IMR-90 (cell line): ENCODE data around the gene SCN4A. TPM values are rescaled to one million over a fixed set of nuclear protein-coding genes. Genes with fewer than 3 reads are reported as not detected.

Source experiments
- ATAC-seq: fragments of 200-7000 bp; cut with Tn5 transposase; 2 replicates; pipeline ENCODE4 v1.9.1; 2020; ENCODE audit warnings: low read depth, mild to moderate bottlenecking, moderate library complexity
- BruUV-seq: library from RNA; stranded (reverse); fragments of 400-500 nt; replicated peaks from 2 replicates; lab custom pipeline; 2021; lab: Mats Ljungman, UMichigan
- CTCF ChIA-PET: fragments of 300-600 bp; formaldehyde crosslinking; extraction: SDS; loops from one replicate; lab custom pipeline; 2021; ENCODE audit warnings: antibody characterized with exemption; lab: Yijun Ruan, JAX
- POLR2A ChIA-PET: fragments of 300-600 bp; sonication (Branson Sonifier 250); formaldehyde crosslinking; loops from one replicate; lab custom pipeline; 2022; ENCODE audit warnings: antibody characterized with exemption; ENCODE audit not compliant: unreplicated experiment; lab: Charles Lee
- DNase-seq: peaks from one replicate; pipeline ENCODE4 v3.0.0; 2013
- H2AFZ ChIP-seq: replicated peaks from 2 replicates; pipeline ENCODE3; 2013; ENCODE audit warnings: low read length, mild to moderate bottlenecking; ENCODE audit not compliant: poor library complexity
- H2AK5ac ChIP-seq: 2 replicates; pipeline ENCODE4 v1.6.1; 2013; ENCODE audit warnings: low read depth, low read length, inconsistent platforms
- H2AK9ac ChIP-seq: replicated peaks from 2 replicates; pipeline ENCODE3; 2013; ENCODE audit warnings: mild to moderate bottlenecking, low read depth, low read length, moderate library complexity; ENCODE audit not compliant: poor library complexity
- H2BK120ac ChIP-seq: 2 replicates; pipeline ENCODE4 v1.6.1; 2013; ENCODE audit warnings: low read depth, low read length, inconsistent platforms
- H2BK15ac ChIP-seq: 3 replicates; pipeline ENCODE4 v1.6.1; 2013; ENCODE audit warnings: low read depth, low read length, inconsistent platforms
- H2BK20ac ChIP-seq: 2 replicates; pipeline ENCODE4 v1.6.1; 2013; ENCODE audit warnings: low read depth, mild to moderate bottlenecking, inconsistent platforms, low read length, moderate library complexity
- H2BK5ac ChIP-seq: 2 replicates; pipeline ENCODE4 v1.6.1; 2013; ENCODE audit warnings: mild to moderate bottlenecking, low read depth, low read length, inconsistent platforms; ENCODE audit not compliant: poor library complexity, severe bottlenecking
- H3K14ac ChIP-seq: replicated peaks from 2 replicates; pipeline ENCODE4 v1.6.1; 2013; ENCODE audit warnings: low read depth, low read length, inconsistent platforms
- H3K18ac ChIP-seq: 2 replicates; pipeline ENCODE4 v1.6.1; 2013; ENCODE audit warnings: low read depth, low read length, control low read depth
- H3K23ac ChIP-seq: 2 replicates; pipeline ENCODE4 v1.6.1; 2013; ENCODE audit warnings: low read depth, low read length, inconsistent platforms
- H3K27ac ChIP-seq: 2 replicates; pipeline ENCODE4 v1.5.1; 2013; ENCODE audit warnings: mild to moderate bottlenecking, control low read depth, low read length; ENCODE audit not compliant: insufficient read depth
- H3K27me3 ChIP-seq: 2 replicates; pipeline ENCODE4 v1.6.1; 2013; ENCODE audit warnings: low read length; ENCODE audit not compliant: control insufficient read depth, insufficient read depth
- H3K36me3 ChIP-seq: 2 replicates; pipeline ENCODE4 v1.6.1; 2013; ENCODE audit warnings: low read length, mixed read lengths; ENCODE audit not compliant: control insufficient read depth, insufficient read depth
- H3K4ac ChIP-seq: 2 replicates; pipeline ENCODE4 v1.6.1; 2013; ENCODE audit warnings: low read depth, low read length, inconsistent platforms
- H3K4me1 ChIP-seq: 2 replicates; pipeline ENCODE4 v1.6.1; 2013; ENCODE audit warnings: low read length, mixed read lengths; ENCODE audit not compliant: control insufficient read depth, insufficient read depth
- H3K4me2 ChIP-seq: 2 replicates; pipeline ENCODE4 v1.6.1; 2013; ENCODE audit warnings: low read depth, mild to moderate bottlenecking, control low read depth, low read length, moderate library complexity
- H3K4me3 ChIP-seq: 2 replicates; pipeline ENCODE4 v1.5.1; 2013; ENCODE audit warnings: low read depth, mild to moderate bottlenecking, control low read depth, low read length, moderate library complexity; ENCODE audit not compliant: insufficient read depth
- H3K56ac ChIP-seq: 2 replicates; pipeline ENCODE4 v1.6.1; 2013; ENCODE audit warnings: low read length, inconsistent platforms; ENCODE audit not compliant: insufficient read depth; ENCODE audit errors: extremely low read depth
- H3K79me1 ChIP-seq, 2 experiments: 2 replicates each; pipeline ENCODE4 v1.6.1; 2013; ENCODE audit warnings: low read length in 2 of 2, inconsistent platforms in 1 of 2, low read depth in 1 of 2
- H3K9ac ChIP-seq: 2 replicates; pipeline ENCODE4 v1.6.1; 2013; ENCODE audit warnings: low read depth, low read length, control low read depth
- H3K9me1 ChIP-seq: 2 replicates; pipeline ENCODE4 v1.6.1; 2013; ENCODE audit warnings: low read length, inconsistent platforms; ENCODE audit not compliant: insufficient read depth
- H3K9me3 ChIP-seq: 2 replicates; pipeline ENCODE4 v1.6.1; 2013; ENCODE audit warnings: low read length; ENCODE audit not compliant: control insufficient read depth, insufficient read depth
- H4K20me1 ChIP-seq: 2 replicates; pipeline ENCODE4 v1.6.1; 2013; ENCODE audit warnings: low read length, inconsistent platforms; ENCODE audit not compliant: insufficient read depth
- H4K5ac ChIP-seq: 2 replicates; pipeline ENCODE4 v1.6.1; 2013; ENCODE audit warnings: mild to moderate bottlenecking, low read depth, low read length, control low read depth
- H4K8ac ChIP-seq, 2 experiments: 2 replicates each; pipeline ENCODE4 v1.6.1; 2013; ENCODE audit warnings: low read depth in 2 of 2, low read length in 2 of 2, control low read depth in 1 of 2, inconsistent platforms in 1 of 2
- H4K91ac ChIP-seq: 2 replicates; pipeline ENCODE4 v1.6.1; 2013; ENCODE audit warnings: low read depth, low read length, inconsistent platforms; ENCODE audit not compliant: insufficient read depth
- BHLHE40 ChIP-seq: fragments of 150-350 bp; IDR thresholded peaks from 2 replicates; pipeline ENCODE4 v1.6.1; 2016; ENCODE audit warnings: mild to moderate bottlenecking, low read depth, low read length
- CHD1 ChIP-seq: IDR thresholded peaks from 2 replicates; pipeline ENCODE4 v1.6.1; 2012; ENCODE audit warnings: low read depth, low read length, improper control_type of control experiment
- FOS ChIP-seq: fragments of 150-350 bp; IDR thresholded peaks from 2 replicates; pipeline ENCODE4 v1.6.1; 2016; ENCODE audit warnings: low read depth, low read length
- MAFK ChIP-seq: IDR thresholded peaks from 2 replicates; pipeline ENCODE4 v1.6.1; 2012; ENCODE audit warnings: low read depth, low read length, improper control_type of control experiment
- MAZ ChIP-seq: IDR thresholded peaks from 2 replicates; pipeline ENCODE4 v1.6.1; 2012; ENCODE audit warnings: low read depth, mild to moderate bottlenecking, low read length, improper control_type of control experiment, moderate library complexity, borderline replicate concordance
- MXI1 ChIP-seq: IDR thresholded peaks from 2 replicates; pipeline ENCODE4 v1.6.1; 2012; ENCODE audit warnings: low read depth, mild to moderate bottlenecking, low read length, moderate library complexity, borderline replicate concordance
- NFE2L2 ChIP-seq: fragments of 150-350 bp; IDR thresholded peaks from 2 replicates; pipeline ENCODE4 v1.6.1; 2016; ENCODE audit warnings: low read depth, mild to moderate bottlenecking, low read length
- POLR2A ChIP-seq: IDR thresholded peaks from 2 replicates; pipeline ENCODE4 v1.6.1; 2012; ENCODE audit warnings: mild to moderate bottlenecking, low read depth, low read length
- RAD21 ChIP-seq: IDR thresholded peaks from 2 replicates; pipeline ENCODE4 v1.6.1; 2012; ENCODE audit warnings: low read length, improper control_type of control experiment
- RCOR1 ChIP-seq: IDR thresholded peaks from 2 replicates; pipeline ENCODE4 v1.6.1; 2012; ENCODE audit warnings: mild to moderate bottlenecking, low read length, improper control_type of control experiment; ENCODE audit not compliant: insufficient replicate concordance
- RFX5 ChIP-seq: IDR thresholded peaks from 2 replicates; pipeline ENCODE4 v1.8.0; 2012; ENCODE audit warnings: low read depth, mild to moderate bottlenecking, low read length, moderate library complexity
- SMC3 ChIP-seq: fragments of 150-350 bp; IDR thresholded peaks from 2 replicates; pipeline ENCODE4 v1.6.1; 2016; ENCODE audit warnings: low read depth, mild to moderate bottlenecking, antibody characterized with exemption, low read length, moderate library complexity
- WGBS, 2 experiments: methylation state at CpG; one replicate each; pipeline versions ENCODE4 v1.1.5 to v1.1.7; 2013; ENCODE audit warnings: missing lambda C conversion rate in 2 of 2; ENCODE audit not compliant: insufficient read length in 1 of 2; ENCODE audit errors: extremely low coverage in 2 of 2; 5-methylcytosine and 5-hydroxymethylcytosine counted together
- dilution Hi-C: fragments of 300-500 bp; cut with HindIII; formaldehyde crosslinking; loops from one replicate; pipeline ENCODE4 v1.14.3; 2018; ENCODE audit warnings: low sequenced_read_pairs; ENCODE audit not compliant: unreplicated experiment
- in situ Hi-C: fragments of 300-500 bp; cut with MboI; formaldehyde crosslinking; loops from 3 replicates; pipeline ENCODE4 v1.14.3; 2019; ENCODE audit warnings: low sequenced_read_pairs, inconsistent platforms, mixed read lengths
- intact Hi-C: fragments of 100-400 bp; cut with micrococcal nuclease; formaldehyde crosslinking; loops from 2 replicates; pipeline ENCODE4 v1.10.0; 2022
- polyA plus RNA-seq, 3 experiments: library from polyadenylated mRNA; depleted of rRNA; stranded (reverse); fragments of >200 nt; gene quantifications; 2 replicates each; pipeline ENCODE4 v1.2.3, GENCODE V29; 2012; ENCODE audit warnings: low replicate concordance in 1 of 3
- total RNA-seq: library from RNA; depleted of rRNA; stranded (reverse); fragments of >200 nt; gene quantifications from 2 replicates; pipeline ENCODE4 v1.2.3, GENCODE V29; 2012
- TF ChIP-seq, protein P1 (sequence below): fragments of 150-350 bp; IDR thresholded peaks from 2 replicates; pipeline ENCODE4 v1.6.1; 2017; ENCODE audit warnings: mild to moderate bottlenecking, antibody characterized with exemption, low read length, low read depth
- TF ChIP-seq, protein P2 (sequence below): conservative IDR thresholded peaks from 2 replicates; pipeline ENCODE4 v1.5.1; 2012; ENCODE audit warnings: mild to moderate bottlenecking, low read depth, low read length, improper control_type of control experiment
- TF ChIP-seq, protein P3 (sequence below): fragments of 150-350 bp; IDR thresholded peaks from 2 replicates; pipeline ENCODE4 v1.6.1; 2016; ENCODE audit warnings: low read depth, mild to moderate bottlenecking, low read length, moderate library complexity, borderline replicate concordance

SCN4A gene
- total and polyA plus RNA-seq, 2 of the 4 experiments (the other 2 are of a cell fraction), result not detected

DNA sequence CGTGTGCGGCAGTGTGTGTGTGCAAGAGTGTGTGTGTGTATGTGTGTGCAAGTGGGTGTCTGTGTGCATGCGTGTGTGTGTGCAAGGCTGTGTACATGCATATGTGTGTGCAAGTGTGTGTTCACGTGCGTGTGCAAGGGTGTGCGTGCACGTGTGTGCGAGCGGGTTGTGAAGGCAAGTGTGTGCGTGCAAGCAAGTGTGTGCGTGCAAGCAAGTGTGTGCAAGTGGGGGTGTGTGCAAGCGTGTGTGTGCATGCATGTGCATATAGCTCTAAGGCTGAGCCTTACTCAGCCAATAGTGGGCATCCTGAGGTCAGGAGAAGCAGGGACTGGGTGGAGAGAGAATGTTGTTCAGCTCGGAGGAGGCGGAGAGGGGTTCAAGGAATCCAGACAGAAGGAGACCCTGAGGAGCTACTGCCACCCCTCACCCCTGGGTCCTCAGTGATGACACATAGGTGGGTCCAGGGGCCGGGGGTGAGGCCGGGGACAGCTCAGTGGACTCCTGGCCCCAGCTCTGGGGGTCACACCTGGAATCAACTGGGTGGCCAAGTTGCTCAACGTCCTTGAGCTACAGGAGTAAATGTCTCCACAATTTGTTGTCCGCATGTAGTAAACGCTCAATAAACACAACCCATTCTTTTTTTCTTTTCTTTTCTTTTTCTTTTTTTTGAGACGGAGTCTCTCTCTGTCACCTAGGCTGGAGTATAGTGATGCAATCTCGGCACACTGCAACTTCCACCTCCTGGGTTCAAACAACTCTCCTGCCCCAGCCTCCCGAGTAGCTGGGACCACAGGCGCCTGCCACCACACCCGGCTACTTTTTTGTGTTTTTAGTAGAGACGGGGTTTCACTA lies 27.2 kb upstream of the SCN4A start:
- CTCF ChIA-PET, result no interaction called here
- dilution Hi-C loops, result no loop called here
- H3K14ac ChIP-seq, result no peak overlapping the region
- 92% methylated on average over 15 of the region's 25 CpGs; no CpG with 5 or more reads in 1 of the 2 experiments for WGBS, 2 experiments
- no peak overlapping the region for H4K8ac ChIP-seq
- H3K4ac ChIP-seq, result no peak overlapping the region
- H3K4me1 ChIP-seq, result no peaks in the 10 kb centered on the region
- no peak overlapping the region for H2BK5ac ChIP-seq
- intact Hi-C loops, result no loop called here
- no peak overlapping the region for H3K9ac ChIP-seq
- in situ Hi-C loops, result no loop called here
- H2BK120ac ChIP-seq, result no peak overlapping the region
- H3K27ac ChIP-seq, result no peak overlapping the region
- H3K4me3 ChIP-seq, result no peak overlapping the region
- no peaks in the 10 kb centered on the region for H3K9me3 ChIP-seq
- H3K9me1 ChIP-seq, result peaks cover 9% of the 10 kb centered on the region
- H3K23ac ChIP-seq, result no peak overlapping the region
- no peak overlapping the region for H2BK20ac ChIP-seq
- no peak overlapping the region for H3K18ac ChIP-seq
- no peak overlapping the region for H2BK15ac ChIP-seq
- no peaks in the 10 kb centered on the region for H3K79me1 ChIP-seq
- H3K36me3 ChIP-seq, result no peaks in the 10 kb centered on the region
- no peak for ATAC-seq
- H2AK9ac ChIP-seq, result no peak overlapping the region
- no peak overlapping the region for H3K56ac ChIP-seq
- H4K20me1 ChIP-seq, result no peaks in the 10 kb centered on the region
- peaks cover 48% of the 10 kb centered on the region for H3K27me3 ChIP-seq
- POLR2A ChIA-PET, result no interaction called here
- BruUV-seq, result no TSS peak
- H4K5ac ChIP-seq, result no peak overlapping the region
- no peak overlapping the region for H2AK5ac ChIP-seq
- no peak overlapping the region for H3K4me2 ChIP-seq
- no peak overlapping the region for H2AFZ ChIP-seq
- DNase-seq, result no peak
- no peak overlapping the region for H4K91ac ChIP-seq
- TF ChIP-seq CHD1, result no peak
- TF ChIP-seq RAD21, result no peak
- no peak for TF ChIP-seq MAZ
- TF ChIP-seq MAFK, result no peak
- TF ChIP-seq, protein P1, sequence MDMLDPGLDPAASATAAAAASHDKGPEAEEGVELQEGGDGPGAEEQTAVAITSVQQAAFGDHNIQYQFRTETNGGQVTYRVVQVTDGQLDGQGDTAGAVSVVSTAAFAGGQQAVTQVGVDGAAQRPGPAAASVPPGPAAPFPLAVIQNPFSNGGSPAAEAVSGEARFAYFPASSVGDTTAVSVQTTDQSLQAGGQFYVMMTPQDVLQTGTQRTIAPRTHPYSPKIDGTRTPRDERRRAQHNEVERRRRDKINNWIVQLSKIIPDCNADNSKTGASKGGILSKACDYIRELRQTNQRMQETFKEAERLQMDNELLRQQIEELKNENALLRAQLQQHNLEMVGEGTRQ, result no peak
- no peak for TF ChIP-seq MXI1
- TF ChIP-seq RFX5, result no peak
- TF ChIP-seq BHLHE40, result no peak
- TF ChIP-seq, protein P2, sequence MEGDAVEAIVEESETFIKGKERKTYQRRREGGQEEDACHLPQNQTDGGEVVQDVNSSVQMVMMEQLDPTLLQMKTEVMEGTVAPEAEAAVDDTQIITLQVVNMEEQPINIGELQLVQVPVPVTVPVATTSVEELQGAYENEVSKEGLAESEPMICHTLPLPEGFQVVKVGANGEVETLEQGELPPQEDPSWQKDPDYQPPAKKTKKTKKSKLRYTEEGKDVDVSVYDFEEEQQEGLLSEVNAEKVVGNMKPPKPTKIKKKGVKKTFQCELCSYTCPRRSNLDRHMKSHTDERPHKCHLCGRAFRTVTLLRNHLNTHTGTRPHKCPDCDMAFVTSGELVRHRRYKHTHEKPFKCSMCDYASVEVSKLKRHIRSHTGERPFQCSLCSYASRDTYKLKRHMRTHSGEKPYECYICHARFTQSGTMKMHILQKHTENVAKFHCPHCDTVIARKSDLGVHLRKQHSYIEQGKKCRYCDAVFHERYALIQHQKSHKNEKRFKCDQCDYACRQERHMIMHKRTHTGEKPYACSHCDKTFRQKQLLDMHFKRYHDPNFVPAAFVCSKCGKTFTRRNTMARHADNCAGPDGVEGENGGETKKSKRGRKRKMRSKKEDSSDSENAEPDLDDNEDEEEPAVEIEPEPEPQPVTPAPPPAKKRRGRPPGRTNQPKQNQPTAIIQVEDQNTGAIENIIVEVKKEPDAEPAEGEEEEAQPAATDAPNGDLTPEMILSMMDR, result no peak
- no peak for TF ChIP-seq SMC3
- no peak for TF ChIP-seq RCOR1
- TF ChIP-seq FOS, result no peak
- no peak for TF ChIP-seq NFE2L2
- TF ChIP-seq POLR2A, result no peak
- TF ChIP-seq, protein P3, sequence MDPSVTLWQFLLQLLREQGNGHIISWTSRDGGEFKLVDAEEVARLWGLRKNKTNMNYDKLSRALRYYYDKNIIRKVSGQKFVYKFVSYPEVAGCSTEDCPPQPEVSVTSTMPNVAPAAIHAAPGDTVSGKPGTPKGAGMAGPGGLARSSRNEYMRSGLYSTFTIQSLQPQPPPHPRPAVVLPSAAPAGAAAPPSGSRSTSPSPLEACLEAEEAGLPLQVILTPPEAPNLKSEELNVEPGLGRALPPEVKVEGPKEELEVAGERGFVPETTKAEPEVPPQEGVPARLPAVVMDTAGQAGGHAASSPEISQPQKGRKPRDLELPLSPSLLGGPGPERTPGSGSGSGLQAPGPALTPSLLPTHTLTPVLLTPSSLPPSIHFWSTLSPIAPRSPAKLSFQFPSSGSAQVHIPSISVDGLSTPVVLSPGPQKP, result no peak
